Stomach (tissue), 9 donors: Measurements from ENCODE around the gene SH3YL1. TPM values are rescaled to one million over a fixed set of nuclear protein-coding genes. Genes with fewer than 3 reads are reported as not detected.

Experiments
- DNase-seq, 2 donors: peaks; one replicate each; pipeline versions ENCODE4 v3.0.0 to v3.0.0-alpha.2; 2013 to 2019
- H3K27ac ChIP-seq, 5 donors: fragments of 200-600 bp in 4 of 5; sonication (generic) in 4 of 5; one replicate each; pipeline ENCODE4 v1.5.1; 2013 to 2019; ENCODE audit warnings: mild to moderate bottlenecking in 1 of 5, moderate library complexity in 1 of 5
- H3K27me3 ChIP-seq, 3 donors: fragments of 200-600 bp; sonication (generic); one replicate each; pipeline ENCODE4 v1.5.1; 2017 to 2019; ENCODE audit warnings: mixed run types in 1 of 3
- H3K36me3 ChIP-seq, 4 donors: fragments of 200-600 bp; sonication (generic); 1 replicate in 3 of 4; 2 replicates in 1 of 4; pipeline ENCODE4 v1.5.1; 2016 to 2019
- H3K4me1 ChIP-seq, 4 donors: fragments of 200-600 bp; sonication (generic); one replicate each; pipeline ENCODE4 v1.5.1; 2016 to 2019
- H3K4me3 ChIP-seq, 4 donors: fragments of 200-600 bp; sonication (generic) in 3 of 4; one replicate each; pipeline ENCODE4 v1.5.1; 2016 to 2019; ENCODE audit warnings: mild to moderate bottlenecking in 1 of 4
- H3K9me3 ChIP-seq, 4 donors: fragments of 200-600 bp; sonication (generic); one replicate each; pipeline ENCODE4 v1.5.1; 2016 to 2019
- EP300 ChIP-seq: sonication (generic); formaldehyde crosslinking; IDR thresholded peaks from one replicate; pipeline ENCODE4 v1.6.1; 2017; ENCODE audit warnings: antibody characterized with exemption
- POLR2A ChIP-seq, 4 donors: fragments of 450-650 bp; IDR thresholded peaks; one replicate each; pipeline ENCODE4 v1.6.1; 2016; ENCODE audit warnings: antibody characterized with exemption in 4 of 4, control low read depth in 2 of 4, mild to moderate bottlenecking in 1 of 4, moderate library complexity in 1 of 4
- POLR2AphosphoS5 ChIP-seq, 3 donors: sonication (generic); formaldehyde crosslinking; IDR thresholded peaks; one replicate each; pipeline ENCODE4 v1.6.1; 2016; ENCODE audit warnings: antibody characterized with exemption in 3 of 3
- WGBS, 5 donors: extraction: QIAGEN DNeasy Blood & Tissue Kit in 3 of 5; methylation state at CpG; one replicate each; pipeline versions ENCODE4 v1.1.5 to v1.1.7; 2013 to 2018; 5-methylcytosine and 5-hydroxymethylcytosine counted together
- intact Hi-C: fragments of 100-400 bp; cut with DNase I; formaldehyde crosslinking; loops from one replicate; pipeline ENCODE4 v1.15.1; 2023; ENCODE audit warnings: low total_unique reads
- polyA plus RNA-seq, 3 donors: library from polyadenylated mRNA; stranded (reverse); fragments of 200-250 nt; gene quantifications; one replicate each; pipeline ENCODE4 v1.2.3, GENCODE V29; 2013
- total RNA-seq, 5 donors: library from RNA; depleted of rRNA; stranded (reverse); fragments of >200 nt; gene quantifications; one replicate each; pipeline versions ENCODE4 v1.1.0 to v1.2.3, GENCODE V29; 2014 to 2016
- TF ChIP-seq, protein P1 (sequence below), 7 experiments: fragments of 450-650 bp in 4 of 7; fragments of 200-600 bp in 3 of 7; sonication (generic) in 3 of 7; IDR thresholded peaks; one replicate each; pipeline ENCODE4 v1.5.1; 2016 to 2019; ENCODE audit warnings: antibody characterized with exemption in 7 of 7, control low read depth in 2 of 7, mild to moderate bottlenecking in 1 of 7
- donor health status: healthy with polysubstance abuse.
- donor health status: Bipolar disorder and iron deficiency.
- donor health status: healthy.

Gene SH3YL1
- total and polyA plus RNA-seq, 8 donors: 45.5 to 230 (median 143) TPM

DNA sequence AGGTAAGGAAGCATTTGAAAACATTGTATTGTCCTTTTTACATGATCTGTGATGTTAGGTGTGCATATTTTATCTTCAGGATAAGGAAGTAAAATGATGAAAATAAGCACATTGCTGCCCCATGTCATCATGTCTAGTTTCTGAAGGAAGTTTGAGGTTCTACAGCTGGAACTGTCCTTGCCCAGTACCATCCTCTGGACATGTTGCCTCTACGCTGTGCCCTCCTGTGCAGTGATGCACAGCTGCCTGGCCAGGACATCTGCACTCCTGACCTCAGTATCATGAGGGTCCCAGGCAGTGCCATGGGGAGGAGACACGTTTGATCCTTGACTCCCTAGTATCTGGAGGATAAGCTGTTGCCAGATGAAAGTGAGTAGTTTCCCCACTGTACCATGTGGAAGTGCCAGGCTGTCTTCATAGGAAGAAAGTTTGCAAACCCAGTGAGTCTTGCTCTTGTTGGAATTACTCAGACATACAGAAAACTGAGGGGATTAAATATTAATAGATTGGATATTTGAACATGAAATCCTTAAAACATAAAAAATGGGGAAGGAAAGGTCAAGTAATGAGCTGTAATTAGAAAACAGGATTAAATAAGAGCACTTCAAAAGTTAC is 14.6 kb upstream of the SH3YL1 start:
- WGBS, 5 donors: 64 to 85% (median 65%) methylated on average over 2 of the region's 2 CpGs
- no peaks in the 10 kb centered on the region for H3K9me3 ChIP-seq
- peaks cover 0 to 25% (median 15%) of the 10 kb centered on the region in 4 donors for H3K4me1 ChIP-seq
- H3K4me3 ChIP-seq: no peak overlapping the region
- no peaks in the 10 kb centered on the region for H3K27me3 ChIP-seq
- no peak overlapping the region for H3K27ac ChIP-seq
- peaks cover 21 to 95% (median 83%) of the 10 kb centered on the region in 4 donors for H3K36me3 ChIP-seq
- TF ChIP-seq EP300 (no peak), POLR2AphosphoS5 (IDR thresholded peaks at IDR 0.05) (no peak), POLR2A (IDR thresholded peaks at IDR 0.05) (no peak)
- TF ChIP-seq, protein P1, sequence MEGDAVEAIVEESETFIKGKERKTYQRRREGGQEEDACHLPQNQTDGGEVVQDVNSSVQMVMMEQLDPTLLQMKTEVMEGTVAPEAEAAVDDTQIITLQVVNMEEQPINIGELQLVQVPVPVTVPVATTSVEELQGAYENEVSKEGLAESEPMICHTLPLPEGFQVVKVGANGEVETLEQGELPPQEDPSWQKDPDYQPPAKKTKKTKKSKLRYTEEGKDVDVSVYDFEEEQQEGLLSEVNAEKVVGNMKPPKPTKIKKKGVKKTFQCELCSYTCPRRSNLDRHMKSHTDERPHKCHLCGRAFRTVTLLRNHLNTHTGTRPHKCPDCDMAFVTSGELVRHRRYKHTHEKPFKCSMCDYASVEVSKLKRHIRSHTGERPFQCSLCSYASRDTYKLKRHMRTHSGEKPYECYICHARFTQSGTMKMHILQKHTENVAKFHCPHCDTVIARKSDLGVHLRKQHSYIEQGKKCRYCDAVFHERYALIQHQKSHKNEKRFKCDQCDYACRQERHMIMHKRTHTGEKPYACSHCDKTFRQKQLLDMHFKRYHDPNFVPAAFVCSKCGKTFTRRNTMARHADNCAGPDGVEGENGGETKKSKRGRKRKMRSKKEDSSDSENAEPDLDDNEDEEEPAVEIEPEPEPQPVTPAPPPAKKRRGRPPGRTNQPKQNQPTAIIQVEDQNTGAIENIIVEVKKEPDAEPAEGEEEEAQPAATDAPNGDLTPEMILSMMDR (IDR thresholded peaks at IDR 0.05): no peak
- intact Hi-C loops: no loop called here
- DNase-seq: no peak

- TF ChIP-seq POLR2A (IDR thresholded peaks at IDR 0.05) (no peak), EP300 (no peak), POLR2AphosphoS5 (IDR thresholded peaks at IDR 0.05) (no peak)
- TF ChIP-seq, protein P1 (IDR thresholded peaks at IDR 0.05): no peak
- intact Hi-C loops: no loop called here
Measured at GRCh38 chr2:275466-275865, 11.6 kb upstream of the SH3YL1 start.

GRCh38 chr2:274503-274902 is 10.7 kb upstream of the SH3YL1 start:
- H3K36me3 ChIP-seq: peaks cover 10 to 82% (median 68%) of the 10 kb centered on the region in 4 donors
- no peaks in the 10 kb centered on the region for H3K27me3 ChIP-seq
- H3K4me3 ChIP-seq: no peak overlapping the region
- intact Hi-C loops: no loop called here
- H3K9me3 ChIP-seq: no peaks in the 10 kb centered on the region
- no peak overlapping the region for H3K27ac ChIP-seq
- no peak for DNase-seq
- 87 to 94% (median 92%) methylated on average over 3 of the region's 3 CpGs for WGBS, 5 donors
- peaks cover 0 to 40% (median 20%) of the 10 kb centered on the region in 4 donors for H3K4me1 ChIP-seq
- no peak for TF ChIP-seq EP300
- no peak for TF ChIP-seq POLR2A (IDR thresholded peaks at IDR 0.05)

More at GRCh38 chr2:275466-275865, 11.6 kb upstream of the SH3YL1 start:
- no peaks in the 10 kb centered on the region for H3K9me3 ChIP-seq
- 75 to 83% (median 79%) methylated on average over 6 of the region's 6 CpGs for WGBS, 5 donors
- H3K4me1 ChIP-seq: peaks cover 0 to 40% (median 23%) of the 10 kb centered on the region in 4 donors
- no peaks in the 10 kb centered on the region for H3K27me3 ChIP-seq
- no peak for DNase-seq
- no peak overlapping the region for H3K4me3 ChIP-seq
- peaks cover 10 to 85% (median 78%) of the 10 kb centered on the region in 4 donors for H3K36me3 ChIP-seq
- H3K27ac ChIP-seq: no peak overlapping the region

GRCh38 chr2:273333-273732 is 9.5 kb upstream of the SH3YL1 start:
- Histone ChIP-seq H3K27ac (no peak overlapping the region), H3K27me3 (no peaks in the 10 kb centered on the region), H3K4me3 (no peak overlapping the region), H3K36me3 (peaks cover 6 to 71% (median 57%) of the 10 kb centered on the region in 4 donors), H3K4me1 (peaks cover 0 to 43% (median 23%) of the 10 kb centered on the region in 4 donors), H3K9me3 (no peaks in the 10 kb centered on the region)
- peak in 1 of 2 donors; percentile 49 for DNase-seq
- intact Hi-C loops: no loop called here
- WGBS, 5 donors: 25 to 47% (median 33%) methylated on average over 6 of the region's 6 CpGs
- TF ChIP-seq POLR2A (IDR thresholded peaks at IDR 0.05): no peak
- no peak for TF ChIP-seq EP300
- TF ChIP-seq, protein P1 (IDR thresholded peaks at IDR 0.05): no peak
- TF ChIP-seq POLR2AphosphoS5 (IDR thresholded peaks at IDR 0.05): no peak

GRCh38 chr2:271917-272316 is 8.1 kb upstream of the SH3YL1 start:
- intact Hi-C loops: no loop called here
- Histone ChIP-seq H3K9me3 (no peaks in the 10 kb centered on the region), H3K27me3 (no peaks in the 10 kb centered on the region), H3K4me1 (peaks cover 2 to 56% (median 32%) of the 10 kb centered on the region in 4 donors), H3K4me3 (no peak overlapping the region), H3K36me3 (peaks cover 0 to 56% (median 43%) of the 10 kb centered on the region in 4 donors), H3K27ac (no peak overlapping the region)
- TF ChIP-seq POLR2A (IDR thresholded peaks at IDR 0.05): no peak
- TF ChIP-seq, protein P1 (IDR thresholded peaks at IDR 0.05): no peak
- TF ChIP-seq EP300: no peak
- TF ChIP-seq POLR2AphosphoS5 (IDR thresholded peaks at IDR 0.05): no peak
- no peak for DNase-seq
- WGBS, 5 donors: 89 to 94% (median 90%) methylated on average over 12 of the region's 12 CpGs
